Activated CD4-positive, alpha-beta T cell treated with anti-CD3 and anti-CD28 coated beads, Interleukin-2, amount 10 ng/mL, durations not matched to agents 7 days and 5 days (primary cell): ENCODE results near the gene WDR4. TPM values are rescaled to one million over a fixed set of nuclear protein-coding genes. Genes with fewer than 3 reads are reported as not detected.
"Not testable (repeated sequence)": the region's sequence is repeated elsewhere in the genome, so short reads cannot be mapped to it uniquely, and the experiment has no call there.

Experiments
- CTCF ChIA-PET: fragments of 350-600 bp; sonication (Branson Sonifier 250); formaldehyde crosslinking; loops from one replicate; lab custom pipeline; 2021; ENCODE audit warnings: antibody characterized with exemption; lab: Charles Lee
- POLR2A ChIA-PET: fragments of 350-600 bp; sonication (Branson Sonifier 250); formaldehyde crosslinking; loops from one replicate; lab custom pipeline; 2021; ENCODE audit warnings: antibody characterized with exemption; lab: Charles Lee
- DNase-seq: peaks from one replicate; pipeline ENCODE4 v3.0.0-alpha.2; 2020
- H3K27ac Mint-ChIP-seq: one replicate; pipeline ENCODE4 v1.8.0; 2021; ENCODE audit warnings: mild to moderate bottlenecking, moderate library complexity, mixed read lengths
- H3K27me3 Mint-ChIP-seq: one replicate; pipeline ENCODE4 v1.8.0; 2021; ENCODE audit warnings: mixed read lengths
- H3K36me3 Mint-ChIP-seq: one replicate; pipeline ENCODE4 v1.8.0; 2021; ENCODE audit warnings: low read depth, mixed read lengths
- H3K4me1 Mint-ChIP-seq: one replicate; pipeline ENCODE4 v1.8.0; 2021; ENCODE audit warnings: mixed read lengths
- H3K4me3 Mint-ChIP-seq: one replicate; pipeline ENCODE4 v1.8.0; 2021; ENCODE audit warnings: mild to moderate bottlenecking, moderate library complexity, mixed read lengths
- H3K9me3 Mint-ChIP-seq: one replicate; pipeline ENCODE4 v1.8.0; 2021; ENCODE audit warnings: mixed read lengths
- total RNA-seq, 2 experiments: library from RNA; stranded (reverse); gene quantifications; one replicate each; pipeline ENCODE4 v1.2.3, GENCODE V29; 2021

The WDR4 gene
- total RNA-seq, 2 experiments from 2014 or later, result 23.9 to 32.7 TPM

DNA sequence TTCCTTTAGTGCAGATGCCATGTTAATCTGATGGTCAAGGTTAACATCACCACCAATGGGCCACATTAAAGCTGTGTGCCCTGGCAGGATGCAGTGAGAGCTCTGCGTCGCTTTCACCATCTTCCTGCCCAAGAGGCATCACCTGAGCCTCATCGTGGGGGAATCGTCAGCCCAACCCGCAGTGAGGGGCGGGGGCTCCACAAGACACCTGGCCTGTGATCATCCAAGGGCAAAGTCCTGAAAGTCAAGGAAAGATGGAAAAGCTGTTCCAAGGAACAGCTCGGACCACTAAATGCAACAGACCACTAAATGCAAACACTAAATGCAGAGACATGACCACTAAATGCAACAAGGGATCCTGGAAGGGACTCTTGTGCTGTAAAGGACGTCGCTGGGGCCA is 49.9 kb downstream of the WDR4 start:
- H3K36me3 Mint-ChIP-seq, result peaks cover 7% of the 10 kb centered on the region
- DNase-seq, result no peak
- H3K27ac Mint-ChIP-seq, result no peak overlapping the region
- CTCF ChIA-PET, result interaction anchor here (0.9 kb wide), 1 partner anchor 177 kb away, joined by 4 read pairs; no protein-coding TSS in a partner anchor
- H3K9me3 Mint-ChIP-seq, result peaks cover 4% of the 10 kb centered on the region
- H3K4me1 Mint-ChIP-seq, result peaks cover 40% of the 10 kb centered on the region
- POLR2A ChIA-PET, result no interaction called here
- H3K27me3 Mint-ChIP-seq, result peaks cover 41% of the 10 kb centered on the region
- no peak overlapping the region for H3K4me3 Mint-ChIP-seq

DNA sequence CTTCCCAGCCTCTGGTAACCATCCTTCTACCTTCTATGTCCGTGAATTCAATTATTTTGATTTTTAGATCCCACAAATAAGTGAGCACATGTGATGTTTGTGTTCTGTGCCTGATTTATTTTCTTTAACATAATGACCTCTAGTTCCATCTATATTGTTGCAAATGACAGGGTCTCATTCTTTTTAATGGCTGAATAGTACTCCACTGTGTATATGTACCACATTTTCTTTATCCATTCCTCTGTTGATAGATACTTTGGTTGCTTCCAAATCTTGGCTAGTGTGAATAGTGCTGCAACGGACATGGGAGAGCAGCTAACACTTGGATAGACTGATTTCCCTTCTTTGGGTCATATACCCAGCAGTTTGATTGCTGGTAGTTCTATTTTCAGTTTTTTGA is 51.8 kb downstream of the WDR4 start:
- peaks cover 4% of the 10 kb centered on the region for H3K9me3 Mint-ChIP-seq
- peaks cover 43% of the 10 kb centered on the region for H3K27me3 Mint-ChIP-seq
- H3K36me3 Mint-ChIP-seq, result peaks cover 7% of the 10 kb centered on the region
- H3K4me3 Mint-ChIP-seq, result no peak overlapping the region
- no peak overlapping the region for H3K27ac Mint-ChIP-seq
- H3K4me1 Mint-ChIP-seq, result peaks cover 23% of the 10 kb centered on the region
- no peak for DNase-seq
- ChIA-PET CTCF (no interaction called here), POLR2A (no interaction called here)

DNA sequence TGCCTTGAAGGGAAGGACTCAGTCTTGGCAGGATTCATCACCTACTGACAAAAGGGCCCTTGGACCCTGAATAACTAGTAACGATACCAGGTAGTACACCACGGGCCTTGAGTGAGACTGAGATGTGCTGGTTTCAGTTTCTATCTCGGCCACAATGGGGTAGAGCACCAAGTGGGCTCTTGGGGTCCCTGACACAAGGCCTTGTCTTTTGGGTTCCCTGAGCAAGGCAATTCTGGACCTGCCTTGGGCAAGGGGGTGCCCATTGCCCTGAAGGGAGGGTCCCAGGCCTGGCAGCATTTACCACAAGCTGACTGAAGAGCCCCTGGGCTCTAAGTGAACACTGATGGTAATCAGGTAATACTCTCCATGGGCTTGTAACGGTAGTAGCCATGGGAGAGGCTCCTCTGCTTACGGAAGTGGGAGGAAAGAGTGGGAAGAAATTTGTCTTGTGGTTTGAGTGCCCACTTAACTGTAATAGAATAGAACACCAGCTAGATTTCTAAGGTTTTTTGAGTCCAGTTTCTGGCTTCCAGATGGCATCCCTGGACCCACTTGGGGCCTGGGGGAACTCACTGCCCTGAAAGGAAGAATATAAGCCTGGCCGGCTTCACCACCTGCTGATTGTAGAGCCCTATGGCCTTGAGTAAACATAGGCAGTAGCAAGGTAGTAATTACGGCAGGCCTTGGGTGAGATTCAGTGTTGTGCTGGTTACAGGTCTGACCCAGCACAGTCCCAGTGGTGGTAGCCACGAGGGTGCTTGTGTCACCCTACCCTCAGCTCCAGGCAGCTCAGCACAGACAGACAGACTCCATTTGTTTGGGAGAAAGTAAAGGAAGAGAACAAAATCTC is 58.5 kb downstream of the WDR4 start:
- DNase-seq, result no peak
- ChIA-PET POLR2A (no interaction called here), CTCF (no interaction called here)
- Mint-ChIP-seq H3K4me1 (peaks cover 2% of the 10 kb centered on the region), H3K9me3 (peaks cover 9% of the 10 kb centered on the region), H3K36me3 (peaks cover 4% of the 10 kb centered on the region), H3K27ac (no peak overlapping the region), H3K4me3 (no peak overlapping the region), H3K27me3 (peaks cover 19% of the 10 kb centered on the region)

DNA sequence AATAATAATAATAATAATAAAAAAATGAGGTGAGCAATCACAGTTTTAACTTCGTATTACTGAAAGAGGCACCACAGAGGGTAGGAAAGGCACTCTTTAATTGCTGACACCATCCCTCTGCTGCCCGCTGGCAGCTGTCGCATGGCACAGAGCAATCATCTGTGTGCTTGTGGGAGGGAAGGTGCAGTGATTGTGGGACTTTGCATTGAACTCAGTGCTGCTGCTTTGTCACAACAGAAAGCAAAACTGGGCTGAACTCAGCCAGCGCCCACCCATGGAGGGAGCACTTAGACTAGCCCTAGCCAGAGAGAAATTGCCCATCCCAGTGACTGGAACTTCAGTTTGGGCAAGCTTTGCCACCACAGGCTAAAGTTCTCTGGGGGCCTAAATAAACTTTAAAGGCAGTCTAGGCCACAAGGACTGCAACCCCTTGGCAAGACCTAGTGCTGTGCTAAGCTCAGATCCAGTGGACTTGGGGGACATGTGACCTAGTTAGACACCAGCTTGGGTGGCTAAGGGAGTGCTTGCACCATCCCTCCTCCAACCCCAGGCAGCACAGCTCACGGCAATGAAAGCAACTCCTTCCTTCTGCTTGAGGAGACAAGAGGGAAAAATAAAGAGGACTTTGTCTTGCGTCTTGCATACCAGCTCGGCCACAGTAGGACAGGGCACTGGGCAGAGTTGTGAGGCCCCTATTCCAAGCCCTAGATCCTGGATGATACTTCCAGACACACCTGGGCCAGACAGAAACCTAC is 59.3 kb downstream of the WDR4 start:
- ChIA-PET POLR2A (no interaction called here), CTCF (no interaction called here)
- Mint-ChIP-seq H3K27me3 (peaks cover 11% of the 10 kb centered on the region), H3K4me1 (peaks cover 2% of the 10 kb centered on the region), H3K27ac (peak overlapping the region; percentile 16), H3K36me3 (peaks cover 4% of the 10 kb centered on the region), H3K9me3 (peaks cover 10% of the 10 kb centered on the region), H3K4me3 (no peak overlapping the region)
- DNase-seq, result no peak

DNA sequence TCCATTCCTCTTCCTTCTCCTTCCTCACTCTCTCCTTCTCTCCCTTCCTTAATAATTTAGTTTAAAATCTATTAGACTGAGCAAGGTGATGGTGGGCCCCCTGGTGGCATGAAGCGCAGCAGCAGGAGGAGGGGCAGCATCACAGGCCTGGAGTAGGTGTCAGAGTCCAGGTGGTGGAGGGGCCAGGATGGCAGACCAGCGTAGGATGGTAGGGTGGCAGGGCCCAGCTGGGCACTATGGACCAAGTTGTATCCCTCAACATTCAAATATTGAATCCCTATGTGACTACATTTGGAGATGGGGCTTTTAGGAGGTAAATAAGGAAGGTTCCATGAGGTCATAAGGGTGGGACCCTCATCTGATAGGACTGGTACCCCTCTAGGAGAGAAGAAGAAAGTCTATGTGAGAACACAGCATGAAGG is 61.0 kb downstream of the WDR4 start:
- peaks cover 8% of the 10 kb centered on the region for H3K36me3 Mint-ChIP-seq
- ChIA-PET CTCF (interaction anchor here (1.1 to 1.4 kb wide), 2 partner anchors 13 to 71 kb away, joined by 3 to 7 read pairs; no protein-coding TSS in a partner anchor), POLR2A (no interaction called here)

DNA sequence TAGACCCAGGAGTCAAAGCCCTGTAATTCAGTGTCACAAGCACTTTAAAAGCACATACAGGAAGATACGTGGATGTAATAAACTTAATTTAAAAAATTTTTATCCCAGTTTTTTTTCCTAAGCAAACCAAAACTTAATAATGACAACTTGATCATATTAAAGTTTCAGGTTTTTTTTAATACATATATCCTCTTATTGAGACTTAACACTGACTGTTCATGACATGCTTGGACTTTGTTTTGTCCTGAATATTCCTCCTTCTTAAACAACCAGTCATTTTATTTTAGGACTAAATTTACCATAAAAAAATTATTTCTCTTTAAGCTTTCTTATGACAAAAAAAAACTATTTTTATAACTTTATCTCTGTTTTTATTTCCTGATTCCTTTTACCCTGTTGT is 64.1 kb downstream of the WDR4 start:
- H3K27me3 Mint-ChIP-seq, result peaks cover 4% of the 10 kb centered on the region
- H3K4me1 Mint-ChIP-seq, result peaks cover 2% of the 10 kb centered on the region
- CTCF ChIA-PET, result no interaction called here
- DNase-seq, result no peak
- POLR2A ChIA-PET, result no interaction called here
- no peak overlapping the region for H3K4me3 Mint-ChIP-seq
- H3K36me3 Mint-ChIP-seq, result peaks cover 8% of the 10 kb centered on the region
- peaks cover 14% of the 10 kb centered on the region for H3K9me3 Mint-ChIP-seq
- H3K27ac Mint-ChIP-seq, result no peak overlapping the region

More for the DNA sequence above, 61.0 kb downstream of the WDR4 start:
- Mint-ChIP-seq H3K4me1 (peaks cover 2% of the 10 kb centered on the region), H3K9me3 (peaks cover 14% of the 10 kb centered on the region), H3K27me3 (peaks cover 5% of the 10 kb centered on the region), H3K27ac (no peak overlapping the region), H3K4me3 (no peak overlapping the region)
- peak; percentile 66 for DNase-seq

DNA sequence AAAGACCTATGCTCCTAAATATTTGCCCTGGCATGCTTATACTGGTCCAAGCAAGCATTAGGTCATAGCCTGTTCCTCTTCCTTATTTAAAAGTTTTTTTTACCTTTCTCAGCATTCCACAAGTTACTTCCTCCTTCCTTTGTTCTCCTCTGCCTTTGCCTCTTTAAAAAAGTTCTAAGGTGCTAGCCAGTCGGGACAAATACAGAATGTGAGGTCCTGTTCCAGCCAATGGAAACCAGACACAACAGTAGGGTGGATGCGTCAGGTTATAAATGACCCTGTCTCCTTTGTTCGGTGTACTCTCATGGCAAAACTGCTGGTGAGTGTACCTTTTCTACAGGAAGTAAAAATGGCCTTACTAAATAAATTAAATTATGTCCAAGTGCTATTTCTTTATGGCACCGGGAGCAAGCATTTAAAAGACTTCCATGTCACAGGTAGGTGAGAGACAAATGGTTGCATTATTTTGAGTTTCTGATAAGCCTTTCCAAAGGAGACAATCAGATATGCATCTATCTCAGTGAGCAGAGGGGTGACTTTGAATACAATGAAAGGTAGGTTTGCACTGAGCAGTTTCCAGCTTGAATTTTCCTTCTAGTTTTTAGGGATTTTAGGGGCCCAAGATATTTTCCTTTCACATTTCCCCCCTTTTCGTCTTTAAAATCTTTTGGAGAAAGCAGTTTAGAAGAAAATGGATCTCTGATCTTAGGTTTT is 66.7 kb downstream of the WDR4 start:
- H3K36me3 Mint-ChIP-seq, DNase-seq, H3K27me3 Mint-ChIP-seq, H3K4me1 Mint-ChIP-seq, H3K27ac Mint-ChIP-seq, POLR2A ChIA-PET, H3K4me3 Mint-ChIP-seq: not testable (repeated sequence)
- CTCF ChIA-PET, result interaction anchor here (1.2 kb wide), 1 partner anchor 205 kb away, joined by 3 read pairs; no protein-coding TSS in a partner anchor
- H3K9me3 Mint-ChIP-seq, result peaks cover 14% of the 10 kb centered on the region

DNA sequence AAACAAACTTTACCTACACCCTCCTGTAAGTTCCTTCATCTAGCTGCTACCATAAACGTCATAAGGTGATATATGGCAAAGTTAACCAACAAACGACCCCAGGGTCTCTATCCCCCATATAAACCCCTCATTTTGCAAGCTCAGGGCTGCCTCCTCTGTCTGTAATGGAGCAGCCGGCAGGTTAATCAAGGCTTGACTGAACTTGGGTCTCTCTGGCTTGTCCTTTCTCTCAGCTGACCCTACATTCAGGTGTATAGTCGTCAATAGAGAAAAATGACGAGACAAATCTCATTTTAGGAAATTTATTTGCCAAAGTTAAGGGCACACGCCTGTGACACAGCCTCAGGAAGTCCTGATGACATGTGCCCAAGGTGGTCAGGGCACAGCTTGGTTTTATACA is 67.4 kb downstream of the WDR4 start:
- Mint-ChIP-seq H3K9me3 (peaks cover 9% of the 10 kb centered on the region), H3K4me3 (no peak overlapping the region), H3K27me3 (peaks cover 4% of the 10 kb centered on the region), H3K4me1 (no peaks in the 10 kb centered on the region), H3K36me3 (peaks cover 8% of the 10 kb centered on the region), H3K27ac (no peak overlapping the region)
- ChIA-PET POLR2A (no interaction called here), CTCF (no interaction called here)
- no peak for DNase-seq

DNA sequence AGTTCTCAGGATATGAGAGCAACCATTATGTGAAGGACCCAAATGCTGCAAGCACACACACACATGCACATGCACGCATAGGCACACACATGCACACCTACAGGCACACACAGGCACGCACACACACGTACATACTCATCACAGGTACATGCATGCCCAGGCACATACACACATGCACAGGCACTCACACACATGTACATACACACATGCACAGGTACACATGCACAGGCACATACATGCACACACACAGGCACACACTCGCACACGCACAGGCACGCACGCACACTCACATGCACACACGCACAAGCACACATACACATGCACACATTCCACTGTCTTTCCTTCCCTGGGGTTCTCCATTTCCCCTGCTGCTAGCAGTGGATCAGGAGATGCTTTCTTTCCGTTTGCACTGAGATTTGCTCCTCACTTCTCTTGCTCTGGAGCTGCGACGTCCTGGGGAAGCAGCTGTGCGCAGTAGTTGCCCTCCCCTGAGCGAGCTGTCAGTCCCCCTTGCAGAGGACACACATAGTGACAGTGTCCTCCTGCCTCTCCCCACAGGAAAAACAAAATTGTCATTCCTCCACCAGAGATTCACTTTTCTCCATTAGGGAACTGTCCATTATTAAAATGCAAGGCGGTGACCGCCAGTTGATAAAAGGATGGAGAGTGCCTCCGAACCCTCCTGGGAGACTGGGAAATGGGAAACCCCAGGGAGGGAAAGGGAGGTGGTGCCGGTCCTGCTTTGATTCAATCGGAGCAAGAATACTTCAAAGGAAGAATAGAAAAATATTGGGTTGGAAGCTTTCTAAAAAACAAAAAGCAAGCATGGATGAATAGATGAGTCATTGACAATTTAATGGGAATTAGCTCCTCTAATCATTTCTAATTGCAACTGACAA is 69.5 kb downstream of the WDR4 start:
- Mint-ChIP-seq H3K4me1 (no peaks in the 10 kb centered on the region), H3K36me3 (peaks cover 2% of the 10 kb centered on the region), H3K9me3 (peaks cover 2% of the 10 kb centered on the region), H3K4me3 (no peak overlapping the region), H3K27ac (no peak overlapping the region), H3K27me3 (peaks cover 17% of the 10 kb centered on the region)
- no peak for DNase-seq
- CTCF ChIA-PET, result no interaction called here
- POLR2A ChIA-PET, result no interaction called here

DNA sequence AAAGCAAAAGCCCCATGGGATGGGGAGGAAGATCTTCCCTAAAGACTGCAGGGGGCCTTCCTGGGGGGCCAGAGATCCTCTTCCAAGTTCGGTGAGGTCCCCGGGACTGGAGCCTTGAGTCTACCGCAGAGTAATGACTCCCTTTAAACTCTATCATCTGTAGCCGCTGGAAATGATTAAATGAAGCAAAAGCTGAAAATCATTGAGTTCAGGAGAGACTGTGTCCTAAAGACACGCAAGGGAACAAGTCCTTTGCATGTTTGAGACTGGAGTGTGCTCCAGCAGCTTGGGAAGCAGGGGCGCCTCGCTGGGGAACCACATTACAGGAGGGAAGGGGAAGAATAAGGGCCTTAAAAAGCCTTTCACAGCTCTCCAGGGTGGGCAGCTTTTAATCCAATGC is 70.2 kb downstream of the WDR4 start:
- DNase-seq, result no peak
- ChIA-PET CTCF (no interaction called here), POLR2A (no interaction called here)
- Mint-ChIP-seq H3K9me3 (peaks cover 2% of the 10 kb centered on the region), H3K36me3 (peaks cover 1% of the 10 kb centered on the region), H3K27ac (no peak overlapping the region), H3K4me3 (no peak overlapping the region), H3K27me3 (peaks cover 19% of the 10 kb centered on the region), H3K4me1 (no peaks in the 10 kb centered on the region)

DNA sequence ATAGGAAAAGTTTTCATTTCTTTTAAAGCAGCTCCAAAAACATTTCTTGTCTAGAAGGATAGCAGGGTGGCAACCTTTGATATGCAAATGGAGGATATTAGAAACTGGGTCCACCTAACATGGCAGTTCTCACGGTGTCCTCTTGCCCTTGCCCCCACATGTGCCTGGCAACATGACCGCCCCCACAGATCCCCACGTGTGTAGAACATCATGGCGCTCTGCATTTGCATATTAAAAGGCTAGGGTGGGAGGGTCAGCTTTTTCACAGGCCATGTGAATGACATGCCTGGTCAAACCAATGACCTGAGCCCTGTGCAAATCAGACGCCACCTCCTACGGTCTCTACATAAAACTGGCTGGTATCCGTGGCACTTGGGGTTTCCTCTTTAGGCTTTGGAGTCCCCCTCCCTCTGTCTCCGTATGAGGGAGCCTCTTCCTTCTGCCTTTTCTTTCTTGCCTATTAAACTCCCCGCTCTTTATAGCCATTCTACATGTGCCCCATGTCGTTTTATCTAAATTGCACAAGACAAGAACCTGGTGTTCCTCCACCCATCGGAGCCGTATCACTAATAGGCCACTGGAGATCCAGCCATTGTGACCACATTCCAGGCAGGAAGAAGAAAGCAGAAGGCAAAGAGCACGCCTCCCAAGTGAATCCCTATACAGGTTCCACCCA is 71.3 kb downstream of the WDR4 start:
- H3K36me3 Mint-ChIP-seq, result no peaks in the 10 kb centered on the region
- ChIA-PET POLR2A (no interaction called here), CTCF (no interaction called here)
- H3K9me3 Mint-ChIP-seq, result no peaks in the 10 kb centered on the region
- no peaks in the 10 kb centered on the region for H3K4me1 Mint-ChIP-seq
- no peak for DNase-seq
- H3K4me3 Mint-ChIP-seq, result no peak overlapping the region
- H3K27me3 Mint-ChIP-seq, result peaks cover 18% of the 10 kb centered on the region
- H3K27ac Mint-ChIP-seq, result no peak overlapping the region
